ENCODE data around the gene MAFG. TPM values are rescaled to one million over a fixed set of nuclear protein-coding genes. Genes with fewer than 3 reads are reported as not detected.

MAFG gene
- total RNA-seq, 4 donors from 2014 or later = 17.1 to 21.1 (median 19.0) TPM

- TF ChIP-seq CTCF (IDR thresholded peaks at IDR 0.05) (no peak), POLR2A (IDR thresholded peaks at IDR 0.05) (no peak), EP300 (IDR thresholded peaks at IDR 0.05) (no peak), POLR2AphosphoS5 (IDR thresholded peaks at IDR 0.05) (no peak)
- no peak for DNase-seq (ENCODE audit: low spot score in 2 of 2)
- Histone ChIP-seq H3K36me3 (peaks cover 62% of the 10 kb centered on the region), H3K27ac (no peak overlapping the region), H3K9me3 (no peaks in the 10 kb centered on the region), H3K27me3 (no peaks in the 10 kb centered on the region), H3K4me1 (peaks cover 17% of the 10 kb centered on the region), H3K4me3 (no peak overlapping the region)
- WGBS = 87% methylated on average over 17 of the region's 19 CpGs
Observed at GRCh38 chr17:81898029-81898866, 29.3 kb downstream of the MAFG start.

GRCh38 chr17:81895400-81895799, 32.1 kb downstream of the MAFG start:
- no peak for DNase-seq (ENCODE audit: low spot score in 2 of 2)
- 95% methylated on average over 11 of the region's 11 CpGs for WGBS
- TF ChIP-seq POLR2AphosphoS5 (IDR thresholded peaks at IDR 0.05) (no peak), CTCF (IDR thresholded peaks at IDR 0.05) (no peak), EP300 (IDR thresholded peaks at IDR 0.05) (no peak)
- Histone ChIP-seq H3K36me3 (peaks cover 61% of the 10 kb centered on the region), H3K9me3 (no peaks in the 10 kb centered on the region), H3K4me1 (peaks cover 18% of the 10 kb centered on the region), H3K4me3 (no peak overlapping the region), H3K27me3 (no peaks in the 10 kb centered on the region), H3K27ac (no peak overlapping the region)

DNA sequence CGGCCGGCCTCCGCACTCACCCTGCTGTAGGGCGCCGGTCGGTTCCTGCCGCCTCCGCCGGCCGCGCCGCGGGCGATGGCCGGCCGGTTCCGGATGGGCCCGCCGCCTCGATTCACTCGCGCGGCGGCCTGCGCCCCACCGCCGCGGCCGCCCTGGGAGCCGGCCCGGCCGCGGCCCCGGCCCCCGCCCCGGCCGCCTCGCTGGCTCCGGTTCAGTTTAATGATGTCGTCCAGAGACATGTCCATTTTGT, 36.3 kb downstream of the MAFG start:
- peak overlapping the region; percentile 98 for H3K4me3 ChIP-seq
- TF ChIP-seq EP300 (IDR thresholded peaks at IDR 0.05) (no peak), CTCF (IDR thresholded peaks at IDR 0.05) (no peak), POLR2A (IDR thresholded peaks at IDR 0.05) (no peak), POLR2AphosphoS5 (IDR thresholded peaks at IDR 0.05) (no peak)
- DNase-seq (ENCODE audit: low spot score in 2 of 2) = no peak
- no peaks in the 10 kb centered on the region for H3K9me3 ChIP-seq
- H3K27me3 ChIP-seq = no peaks in the 10 kb centered on the region
- 0% methylated on average over 14 of the region's 40 CpGs for WGBS
- H3K4me1 ChIP-seq = peaks cover 29% of the 10 kb centered on the region
- peak overlapping the region; percentile 97 for H3K27ac ChIP-seq
- peaks cover 58% of the 10 kb centered on the region for H3K36me3 ChIP-seq

GRCh38 chr17:81890447-81891302, 36.9 kb downstream of the MAFG start:
- peaks cover 58% of the 10 kb centered on the region for H3K36me3 ChIP-seq

More at GRCh38 chr17:81890447-81891302, 36.9 kb downstream of the MAFG start:
- Histone ChIP-seq H3K4me1 (peaks cover 33% of the 10 kb centered on the region), H3K27me3 (no peaks in the 10 kb centered on the region), H3K4me3 (peak overlapping the region; percentile 98), H3K27ac (peak overlapping the region; percentile 97), H3K9me3 (no peaks in the 10 kb centered on the region)
- TF ChIP-seq POLR2A (IDR thresholded peaks at IDR 0.05) (no peak), CTCF (IDR thresholded peaks at IDR 0.05) (no peak), POLR2AphosphoS5 (IDR thresholded peaks at IDR 0.05) (no peak), EP300 (IDR thresholded peaks at IDR 0.05) (no peak)
- 13% methylated on average over 30 of the region's 69 CpGs for WGBS
- DNase-seq (ENCODE audit: low spot score in 2 of 2) = peak in 1 of 2 donors; percentile 64

All from suprapubic skin (tissue), 4 donors.